Ovary (tissue), 3 donors: ENCODE measurements around the gene CFDP1.

ENCODE experiments used
- EP300 ChIP-seq: sonication (generic); formaldehyde crosslinking; IDR thresholded peaks from one replicate; pipeline ENCODE4 v1.6.1; 2017; ENCODE audit warnings: antibody characterized with exemption
- TF ChIP-seq, protein P1 (sequence below), 3 donors: fragments of 450-650 bp in 2 of 3; fragments of 200-600 bp in 1 of 3; IDR thresholded peaks; one replicate each; pipeline versions ENCODE4 v1.5.1 to v1.8.0; 2016 to 2022; ENCODE audit warnings: antibody characterized with exemption in 3 of 3, mild to moderate bottlenecking in 1 of 3
- donor health status: DM: no; HTN: no; CAD: no.

DNA sequence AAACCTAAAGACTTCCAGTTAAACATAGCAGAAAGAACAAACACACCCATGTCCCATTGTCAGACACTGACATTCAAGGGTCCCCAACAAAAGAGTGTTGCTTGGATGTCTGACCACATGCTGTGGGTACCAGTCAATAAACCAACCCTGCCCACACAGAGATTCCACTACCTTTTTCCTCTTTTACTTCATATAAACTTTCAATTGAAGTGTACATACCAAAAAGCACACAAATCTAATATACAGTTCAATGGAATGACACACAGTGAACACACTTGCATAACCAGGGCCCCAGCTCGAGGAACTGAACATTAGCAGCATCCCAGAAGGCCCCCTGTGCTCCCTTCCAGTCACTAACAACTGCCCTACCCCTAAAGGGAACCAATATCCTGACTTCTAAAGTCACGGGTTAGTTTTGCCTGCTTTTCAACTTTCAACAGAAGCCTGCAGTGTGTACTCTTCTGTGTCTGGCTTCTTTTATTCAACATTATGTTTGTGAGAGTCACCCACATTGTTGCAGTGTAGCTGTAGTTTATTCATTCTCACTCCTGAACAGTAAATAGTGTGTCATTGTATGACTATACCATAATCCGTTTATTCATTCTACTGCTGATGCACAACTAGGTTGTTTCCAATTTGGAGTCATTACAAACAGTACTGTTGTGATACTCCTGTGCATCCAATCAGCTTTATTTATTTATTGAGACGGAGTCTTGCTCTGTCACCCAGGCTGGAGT lies 18.0 kb downstream of the CFDP1 start:
- TF ChIP-seq, protein P1, sequence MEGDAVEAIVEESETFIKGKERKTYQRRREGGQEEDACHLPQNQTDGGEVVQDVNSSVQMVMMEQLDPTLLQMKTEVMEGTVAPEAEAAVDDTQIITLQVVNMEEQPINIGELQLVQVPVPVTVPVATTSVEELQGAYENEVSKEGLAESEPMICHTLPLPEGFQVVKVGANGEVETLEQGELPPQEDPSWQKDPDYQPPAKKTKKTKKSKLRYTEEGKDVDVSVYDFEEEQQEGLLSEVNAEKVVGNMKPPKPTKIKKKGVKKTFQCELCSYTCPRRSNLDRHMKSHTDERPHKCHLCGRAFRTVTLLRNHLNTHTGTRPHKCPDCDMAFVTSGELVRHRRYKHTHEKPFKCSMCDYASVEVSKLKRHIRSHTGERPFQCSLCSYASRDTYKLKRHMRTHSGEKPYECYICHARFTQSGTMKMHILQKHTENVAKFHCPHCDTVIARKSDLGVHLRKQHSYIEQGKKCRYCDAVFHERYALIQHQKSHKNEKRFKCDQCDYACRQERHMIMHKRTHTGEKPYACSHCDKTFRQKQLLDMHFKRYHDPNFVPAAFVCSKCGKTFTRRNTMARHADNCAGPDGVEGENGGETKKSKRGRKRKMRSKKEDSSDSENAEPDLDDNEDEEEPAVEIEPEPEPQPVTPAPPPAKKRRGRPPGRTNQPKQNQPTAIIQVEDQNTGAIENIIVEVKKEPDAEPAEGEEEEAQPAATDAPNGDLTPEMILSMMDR (IDR thresholded peaks at IDR 0.05), result no peak
- no peak for TF ChIP-seq EP300
